Breast epithelium (tissue), 3 donors: Measurements from ENCODE around the gene OTOG.

Experiments used
- CTCF ChIP-seq, 3 donors: fragments of 450-650 bp; IDR thresholded peaks; one replicate each; pipeline ENCODE4 v1.5.1; 2016 to 2017; ENCODE audit warnings: antibody characterized with exemption in 3 of 3, mild to moderate bottlenecking in 3 of 3, moderate library complexity in 3 of 3
- POLR2A ChIP-seq: fragments of 450-650 bp; IDR thresholded peaks from one replicate; pipeline ENCODE4 v1.6.1; 2016; ENCODE audit warnings: antibody characterized with exemption, mild to moderate bottlenecking, moderate library complexity

- no peak for TF ChIP-seq POLR2A
- TF ChIP-seq CTCF (IDR thresholded peaks at IDR 0.05), result no peak
These were observed 82.1 kb downstream of the OTOG start for GRCh38 chr11:17629113-17629512.
